Measurements from ENCODE around the gene HDAC3.

Gene HDAC3

GRCh38 chr5:141657937-141658545 is 21.4 kb upstream of the HDAC3 start:
- DNase-seq: peak; percentile 13 to 42

DNA sequence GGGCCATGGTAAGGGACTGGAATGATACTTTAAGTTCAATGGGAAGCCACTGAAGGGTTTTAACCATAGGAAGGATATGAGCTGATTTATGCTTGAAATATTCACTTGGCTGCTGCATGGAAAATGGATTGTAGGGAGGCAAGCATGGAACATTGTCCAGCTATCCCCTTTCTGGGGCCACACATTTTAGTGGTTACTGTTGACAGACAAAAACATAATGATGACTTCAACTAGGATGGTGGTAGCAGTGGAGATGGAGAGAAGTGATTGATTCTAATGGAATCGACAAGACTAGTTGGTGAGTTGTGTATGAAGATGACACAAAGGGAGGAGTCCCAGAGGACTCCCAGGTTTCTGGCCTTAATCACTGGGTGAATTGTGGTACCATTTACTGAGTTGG is 20.8 kb upstream of the HDAC3 start:
- DNase-seq: no peak

DNA sequence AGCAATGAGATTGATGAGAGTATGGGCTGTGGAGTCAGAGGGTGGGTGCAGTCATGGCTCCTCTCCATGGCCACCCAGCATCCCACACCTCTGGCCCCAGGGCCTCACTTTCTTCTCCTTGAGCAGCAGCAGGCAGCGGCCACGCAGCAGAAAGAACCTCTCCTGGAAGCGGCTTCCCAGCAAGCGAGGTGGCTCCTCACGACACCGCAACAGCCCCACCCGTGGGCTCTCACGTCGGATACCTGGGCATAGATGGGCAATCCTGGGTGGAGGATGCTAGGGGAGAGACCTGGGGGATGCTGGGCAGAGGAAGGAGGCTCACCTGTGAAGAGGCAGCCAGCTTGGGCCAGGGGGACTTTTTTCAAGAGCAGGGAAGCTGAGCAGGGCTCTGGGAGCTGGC is 19.7 kb upstream of the HDAC3 start:
- no peak for DNase-seq

GRCh38 chr5:141655020-141655419 is 18.4 kb upstream of the HDAC3 start:
- no peak for DNase-seq

GRCh38 chr5:141654298-141654697 is 17.6 kb upstream of the HDAC3 start:
- DNase-seq: no peak

DNA sequence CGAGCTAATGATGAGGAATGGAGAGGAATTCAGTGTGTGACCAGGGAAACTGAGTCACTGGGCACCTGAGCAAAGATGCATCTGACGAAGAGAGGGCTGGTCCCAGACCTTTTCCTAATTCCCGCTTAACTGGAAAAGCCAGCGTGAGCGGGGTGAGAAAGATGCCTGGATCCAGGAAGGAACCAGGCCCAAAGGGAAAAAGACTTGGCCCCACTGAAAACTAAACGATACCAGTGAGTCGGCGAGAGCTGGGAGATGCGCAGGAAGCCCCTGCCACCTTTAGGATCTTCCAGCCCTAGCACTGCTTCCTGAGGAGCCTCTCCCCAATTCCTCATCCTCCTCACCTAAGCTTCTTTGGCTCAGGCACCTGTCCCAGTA is 15.1 kb upstream of the HDAC3 start:
- no peak for DNase-seq

- DNase-seq: peak; percentile 85 to 90
These were observed 14.4 kb upstream of the HDAC3 start, which contains the start of gene FCHSD1 for GRCh38 chr5:141650851-141651727. FCHSD1 (minus strand) TSS chr5:141651418; CDS start chr5:141651368, 50 bp downstream.

DNA sequence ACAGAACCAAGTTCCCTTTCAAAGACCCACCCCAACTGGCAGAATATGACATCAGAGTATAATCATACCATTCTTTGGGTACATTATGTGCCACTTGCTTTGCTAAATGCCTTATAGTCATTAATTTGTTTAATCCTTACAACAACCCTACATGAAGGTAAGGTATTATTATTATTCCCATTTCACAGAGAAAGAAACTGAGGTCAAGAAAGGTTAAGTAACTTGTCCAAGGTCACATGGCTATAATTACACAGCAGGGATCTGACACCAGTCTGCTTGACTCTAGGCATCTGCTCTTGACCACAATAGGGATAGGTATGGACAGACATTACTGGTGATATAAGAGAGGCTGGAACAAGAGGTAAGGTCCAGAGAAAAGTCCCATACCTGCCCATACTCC is 13.3 kb upstream of the HDAC3 start:
- no peak for DNase-seq

DNA sequence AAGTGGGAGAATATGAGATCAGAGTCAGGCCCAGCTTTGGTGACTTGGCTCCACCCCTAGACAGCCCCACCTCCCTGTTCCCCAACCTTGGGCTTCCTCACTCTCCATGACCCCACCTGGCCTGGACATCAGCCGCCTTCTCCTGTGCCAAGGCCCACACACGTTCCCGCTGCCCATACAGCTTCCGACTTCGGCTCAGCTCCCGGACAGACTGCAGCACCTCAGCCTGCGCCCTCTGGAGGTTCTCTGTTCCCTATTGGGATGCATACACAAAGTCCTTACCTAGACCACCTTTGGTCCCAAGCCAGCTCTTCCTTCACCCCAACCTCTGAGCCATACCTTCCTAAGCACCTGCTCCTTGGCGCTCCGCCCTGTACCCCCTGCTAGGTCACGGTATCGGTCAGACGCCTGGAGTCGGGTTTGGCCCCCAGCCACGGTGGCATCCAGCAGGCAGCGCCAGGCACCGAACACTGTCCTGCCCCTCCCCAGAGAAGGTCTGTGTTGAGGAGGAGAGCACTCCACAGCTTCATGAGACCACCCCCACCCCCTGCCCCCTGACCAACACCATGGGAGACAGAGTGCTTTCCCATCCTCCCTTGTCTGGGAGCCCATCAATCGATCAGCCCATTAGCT is 12.5 kb upstream of the HDAC3 start:
- no peak for DNase-seq

DNA sequence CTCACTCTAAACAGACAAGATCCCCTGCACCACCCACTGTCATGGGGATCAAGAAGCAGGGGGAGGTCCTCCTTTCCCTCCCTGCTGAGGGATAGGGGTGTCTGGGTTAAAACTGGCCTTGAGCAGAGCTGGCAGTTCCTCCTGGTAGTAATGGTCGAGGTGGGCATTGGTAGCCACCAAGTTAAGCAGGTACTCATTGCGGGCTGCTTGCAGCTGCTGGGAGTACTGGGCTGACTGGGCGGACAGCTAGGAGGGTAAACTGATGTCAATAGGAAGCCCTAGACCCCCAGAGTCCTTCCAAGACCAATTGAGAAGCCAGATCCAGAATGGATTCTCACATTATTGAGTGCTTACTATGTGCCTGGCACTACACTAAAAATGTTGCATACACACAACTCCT is 11.2 kb upstream of the HDAC3 start:
- DNase-seq: no peak

DNA sequence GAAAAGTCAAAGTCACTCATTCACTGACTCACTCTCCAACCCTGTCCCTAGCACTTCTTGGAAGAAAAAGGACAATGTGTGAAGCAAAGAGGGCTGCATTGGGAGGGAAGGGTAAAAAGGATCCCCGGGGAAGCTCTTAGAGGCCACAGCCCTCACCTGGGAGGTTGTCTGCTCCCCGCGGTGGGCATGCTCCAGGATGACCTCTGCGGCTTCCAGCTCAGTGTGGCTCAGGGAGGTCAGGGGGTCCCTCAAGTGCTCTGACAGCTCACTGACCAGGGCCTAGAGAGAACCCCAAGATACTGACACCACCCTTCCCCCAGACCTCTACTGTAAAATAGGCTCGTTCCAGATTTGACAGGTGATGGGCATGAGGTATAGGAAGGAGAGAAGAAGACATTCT is 10.6 kb upstream of the HDAC3 start:
- no peak for DNase-seq

- DNase-seq: no peak
These were observed 9.4 kb upstream of the HDAC3 start for GRCh38 chr5:141646026-141646425.

- peak in 1 of 2 donors; percentile 24 for DNase-seq
These were observed 5.1 kb upstream of the HDAC3 start for GRCh38 chr5:141641634-141642267.

GRCh38 chr5:141640698-141641097 is 4.0 kb upstream of the HDAC3 start:
- no peak for DNase-seq

GRCh38 chr5:141640051-141640415 is 3.4 kb upstream of the HDAC3 start:
- DNase-seq: no peak

- DNase-seq: no peak
These were observed 2.9 kb upstream of the HDAC3 start for GRCh38 chr5:141639357-141640050.

DNA sequence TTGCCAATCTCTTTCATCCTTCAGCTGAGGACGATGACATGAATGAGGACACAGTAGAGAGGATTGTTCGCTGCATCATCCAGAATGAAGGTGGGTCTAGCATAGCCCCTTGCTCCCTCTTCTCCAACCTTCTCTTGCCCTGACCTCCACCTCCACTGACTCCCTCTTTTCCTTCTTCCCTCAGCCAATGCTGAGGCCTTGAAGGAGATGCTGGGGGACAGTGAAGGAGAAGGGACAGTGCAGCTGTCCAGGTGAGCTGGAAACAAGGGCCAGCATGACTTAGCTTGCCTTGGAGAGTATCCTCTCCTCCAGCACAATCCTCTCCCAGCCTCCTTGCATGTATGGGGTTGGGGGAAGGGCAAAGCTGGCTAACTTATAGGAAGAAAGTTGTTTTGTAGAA is 2.1 kb upstream of the HDAC3 start:
- DNase-seq: no peak

DNA sequence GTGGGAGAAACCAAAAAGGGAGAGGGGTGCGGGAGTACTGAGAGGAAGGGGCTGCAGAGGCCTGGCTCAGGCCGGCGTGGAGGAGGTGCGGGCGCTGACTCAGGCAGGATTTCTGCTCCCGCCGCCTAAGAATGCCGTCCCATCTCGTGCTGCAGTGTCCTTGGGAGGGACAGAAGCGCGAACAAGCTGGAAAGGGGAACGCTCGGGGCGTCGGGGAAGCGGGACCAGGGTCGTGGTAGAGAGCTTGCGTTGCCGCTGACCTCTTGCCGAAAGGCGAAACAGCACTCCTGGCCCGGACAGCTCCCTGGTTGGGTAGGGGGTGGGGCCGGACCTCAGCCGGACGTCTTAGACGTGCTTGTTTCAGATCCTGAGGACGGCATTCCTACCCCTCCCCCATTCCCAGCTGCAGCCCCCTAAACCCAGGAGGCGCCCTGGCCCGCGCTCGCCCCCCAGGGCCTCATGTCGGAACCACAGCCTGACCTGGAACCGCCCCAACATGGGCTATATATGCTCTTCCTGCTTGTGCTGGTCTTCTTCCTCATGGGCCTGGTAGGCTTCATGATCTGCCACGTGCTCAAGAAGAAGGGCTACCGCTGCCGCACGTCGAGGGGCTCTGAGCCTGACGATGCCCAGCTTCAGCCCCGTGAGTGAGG is 1.2 kb upstream of the HDAC3 start:
- DNase-seq: peak; percentile 59 to 75

GRCh38 chr5:141637123-141637766 is 596 bp upstream of the HDAC3 start:
- no peak for DNase-seq

DNA sequence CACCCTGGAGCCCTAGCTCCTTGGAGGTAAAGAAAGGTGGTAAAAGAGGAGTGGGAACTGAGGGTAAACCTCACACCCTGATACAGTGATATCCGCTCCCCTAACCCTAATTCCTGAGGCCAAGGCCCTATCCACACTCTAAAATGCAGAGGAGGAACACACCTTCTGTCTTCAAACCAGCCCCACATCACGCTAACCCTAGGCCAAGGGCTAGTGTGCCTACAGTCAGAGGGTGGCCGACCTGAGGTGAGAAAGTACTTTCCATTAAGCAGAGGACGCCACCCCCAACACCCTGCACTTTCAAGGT is 590 bp downstream of the HDAC3 start:
- no peak for DNase-seq

DNA sequence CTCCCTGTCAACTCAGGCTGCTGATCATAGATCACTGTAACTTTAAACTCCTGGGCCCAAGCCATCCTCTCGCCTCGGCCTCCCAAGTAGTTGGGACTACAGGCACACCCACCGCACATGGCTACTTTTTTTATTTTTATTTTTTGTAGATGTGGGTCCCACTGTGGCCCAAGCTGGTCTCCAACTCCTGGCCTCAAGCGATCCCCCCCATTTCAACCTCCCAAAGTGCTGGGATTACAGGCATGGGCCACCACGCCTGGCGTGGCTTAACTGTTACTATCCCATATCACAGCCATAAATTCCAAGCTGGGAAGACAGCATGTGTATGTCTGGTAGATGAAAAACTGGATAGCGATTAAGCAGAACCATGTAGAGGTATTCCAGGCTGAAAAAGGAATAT is 1.0 kb downstream of the HDAC3 start:
- no peak for DNase-seq

DNA sequence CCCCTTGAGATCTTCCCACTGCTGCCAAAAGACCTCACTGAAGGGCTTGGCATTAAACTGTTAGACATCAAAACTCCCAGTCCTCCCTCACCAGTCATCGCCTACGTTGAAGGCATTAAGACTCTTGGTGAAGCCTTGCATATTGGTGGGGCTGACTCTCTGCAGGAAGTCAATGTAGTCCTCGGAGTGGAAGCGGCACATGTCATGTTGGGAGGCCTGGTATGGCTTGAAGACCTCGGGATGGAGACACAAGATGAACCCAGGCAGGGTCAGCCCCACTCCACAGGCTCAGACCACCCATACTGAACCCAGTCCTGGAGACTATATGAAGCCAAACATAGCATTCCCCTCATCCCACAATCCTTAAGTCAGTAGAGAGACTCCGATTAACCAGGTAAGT is 1.9 kb downstream of the HDAC3 start:
- DNase-seq: no peak
